Stomach (tissue), 19 donors: ENCODE results near the gene ANXA8. TPM values are rescaled to one million over a fixed set of nuclear protein-coding genes. Genes with fewer than 3 reads are reported as not detected.
"Not testable (repeated sequence)": the region's sequence is repeated elsewhere in the genome, so short reads cannot be mapped to it uniquely, and the experiment has no call there.

ENCODE experiments used
- DNase-seq, 2 donors: peaks; one replicate each; pipeline versions ENCODE4 v3.0.0 to v3.0.0-alpha.2; 2013 to 2019
- H3K27ac ChIP-seq, 5 donors: fragments of 200-600 bp in 4 of 5; sonication (generic) in 4 of 5; one replicate each; pipeline ENCODE4 v1.5.1; 2013 to 2019; ENCODE audit warnings: mild to moderate bottlenecking in 1 of 5, moderate library complexity in 1 of 5
- H3K27me3 ChIP-seq, 3 donors: fragments of 200-600 bp; sonication (generic); one replicate each; pipeline ENCODE4 v1.5.1; 2017 to 2019; ENCODE audit warnings: mixed run types in 1 of 3
- H3K36me3 ChIP-seq, 4 donors: fragments of 200-600 bp; sonication (generic); 1 replicate in 3 of 4; 2 replicates in 1 of 4; pipeline ENCODE4 v1.5.1; 2016 to 2019
- H3K4me1 ChIP-seq, 4 donors: fragments of 200-600 bp; sonication (generic); one replicate each; pipeline ENCODE4 v1.5.1; 2016 to 2019
- H3K4me3 ChIP-seq, 4 donors: fragments of 200-600 bp; sonication (generic) in 3 of 4; one replicate each; pipeline ENCODE4 v1.5.1; 2016 to 2019; ENCODE audit warnings: mild to moderate bottlenecking in 1 of 4
- H3K9me3 ChIP-seq, 4 donors: fragments of 200-600 bp; sonication (generic); one replicate each; pipeline ENCODE4 v1.5.1; 2016 to 2019
- WGBS, 5 donors: extraction: QIAGEN DNeasy Blood & Tissue Kit in 3 of 5; methylation state at CpG; one replicate each; pipeline versions ENCODE4 v1.1.5 to v1.1.7; 2013 to 2018; 5-methylcytosine and 5-hydroxymethylcytosine counted together
- intact Hi-C: fragments of 100-400 bp; cut with DNase I; formaldehyde crosslinking; loops from one replicate; pipeline ENCODE4 v1.15.1; 2023; ENCODE audit warnings: low total_unique reads
- long read RNA-seq, 10 donors: transcript quantifications; one replicate each; lab custom pipeline, GENCODE V29; 2026
- polyA plus RNA-seq, 3 donors: library from polyadenylated mRNA; stranded (reverse); fragments of 200-250 nt; gene quantifications; one replicate each; pipeline ENCODE4 v1.2.3, GENCODE V29; 2013
- total RNA-seq, 5 donors: library from RNA; depleted of rRNA; stranded (reverse); fragments of >200 nt; gene quantifications; one replicate each; pipeline versions ENCODE4 v1.1.0 to v1.2.3, GENCODE V29; 2014 to 2016
- donor health status: healthy with polysubstance abuse.
- donor health status: Bipolar disorder and iron deficiency.
- donor health status: healthy.

The ANXA8 gene, protein sequence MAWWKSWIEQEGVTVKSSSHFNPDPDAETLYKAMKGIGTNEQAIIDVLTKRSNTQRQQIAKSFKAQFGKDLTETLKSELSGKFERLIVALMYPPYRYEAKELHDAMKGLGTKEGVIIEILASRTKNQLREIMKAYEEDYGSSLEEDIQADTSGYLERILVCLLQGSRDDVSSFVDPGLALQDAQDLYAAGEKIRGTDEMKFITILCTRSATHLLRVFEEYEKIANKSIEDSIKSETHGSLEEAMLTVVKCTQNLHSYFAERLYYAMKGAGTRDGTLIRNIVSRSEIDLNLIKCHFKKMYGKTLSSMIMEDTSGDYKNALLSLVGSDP
- total RNA-seq, result 1 to 10 TPM in 1 of 5 donors, not detected in 4; 4.8 TPM
- polyA plus RNA-seq, result 10 to 100 TPM in 1 of 3 donors, under 1 TPM in 2; 0.37 to 77.4 (median 0.61) TPM
- long read RNA-seq, donor 1, result 0 reads
- long read RNA-seq, donor 2, partial matches to known transcripts, result 0 of 1 reads
- long read RNA-seq, donor 2, other reads (novel, unspliced or antisense), result 0 of 1 reads
- long read RNA-seq, donor 3, result 0 reads
- long read RNA-seq, donor 4, result 0 reads
- long read RNA-seq, donor 5, result 0 reads
- long read RNA-seq, donor 6, partial matches to known transcripts, result 0 of 1 reads
- long read RNA-seq, donor 6, other reads (novel, unspliced or antisense), result 0 of 1 reads
- long read RNA-seq, donor 7, result 0 reads
- long read RNA-seq, donor 8, result 0 reads
- long read RNA-seq, donor 9, result 0 reads
- long read RNA-seq, donor 10, result 0 reads

DNA sequence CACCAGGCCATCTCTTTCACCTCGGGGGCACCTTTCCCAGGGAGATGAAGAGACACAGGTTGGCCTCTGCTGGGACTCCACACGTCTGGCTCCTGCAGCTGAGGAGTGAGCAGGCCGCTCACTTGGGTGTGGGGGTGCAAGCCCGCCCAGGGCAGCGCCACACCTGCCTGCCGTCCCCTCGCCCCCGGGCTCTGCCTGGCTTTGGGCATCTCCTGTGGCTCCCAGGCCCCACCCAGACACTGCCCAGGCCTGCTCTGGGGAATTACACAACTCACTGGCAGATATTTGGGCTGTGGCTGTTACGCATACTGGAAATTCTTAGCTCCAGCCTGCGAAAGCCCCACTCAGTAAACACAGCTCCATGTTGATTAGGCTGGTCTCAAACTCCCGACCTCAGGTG, at the start of gene ANXA8:
TSS of gene ANXA8 (minus strand) at position 193 of the 400 bp plus-strand sequence. CDS start at position 11, 182 bp downstream.
- intact Hi-C loops, DNase-seq: not testable (repeated sequence)
- 88 to 100% (median 89%) methylated on average over 2 to 8 of the region's 11 CpGs for WGBS, 5 donors

DNA sequence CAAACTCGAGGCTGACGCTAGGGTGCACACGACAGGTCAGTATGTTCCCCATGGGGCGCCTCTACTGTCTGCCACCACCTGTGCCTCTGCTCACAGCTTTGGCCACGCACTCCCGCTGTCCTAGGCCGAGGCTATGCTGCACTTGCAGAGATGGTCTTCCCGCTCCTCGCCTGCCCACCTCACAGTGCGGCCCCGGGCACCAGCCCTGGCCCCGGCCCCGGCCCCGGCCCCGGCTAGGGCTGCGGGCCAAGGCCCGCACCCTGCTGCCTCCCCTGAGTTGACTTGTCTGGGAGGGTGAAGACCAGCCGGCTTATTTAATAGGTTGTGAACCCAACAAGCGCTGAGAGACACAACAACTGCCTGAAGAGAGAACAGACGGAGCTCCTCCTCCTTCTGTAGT, 39.6 kb upstream of the ANXA8 start, which contains the start of gene AGAP9:
TSS of gene AGAP9 (minus strand) at position 164 of the 400 bp plus-strand sequence. CDS start at position 52, 112 bp downstream.
- DNase-seq, intact Hi-C loops: not testable (repeated sequence)
- no CpG with 5 or more reads among the region's 20 CpGs for WGBS, 5 donors

More for the DNA sequence above, at the start of gene ANXA8:
- not testable (repeated sequence) for H3K9me3 ChIP-seq, H3K27me3 ChIP-seq, H3K36me3 ChIP-seq, H3K4me1 ChIP-seq, H3K27ac ChIP-seq, H3K4me3 ChIP-seq

DNA sequence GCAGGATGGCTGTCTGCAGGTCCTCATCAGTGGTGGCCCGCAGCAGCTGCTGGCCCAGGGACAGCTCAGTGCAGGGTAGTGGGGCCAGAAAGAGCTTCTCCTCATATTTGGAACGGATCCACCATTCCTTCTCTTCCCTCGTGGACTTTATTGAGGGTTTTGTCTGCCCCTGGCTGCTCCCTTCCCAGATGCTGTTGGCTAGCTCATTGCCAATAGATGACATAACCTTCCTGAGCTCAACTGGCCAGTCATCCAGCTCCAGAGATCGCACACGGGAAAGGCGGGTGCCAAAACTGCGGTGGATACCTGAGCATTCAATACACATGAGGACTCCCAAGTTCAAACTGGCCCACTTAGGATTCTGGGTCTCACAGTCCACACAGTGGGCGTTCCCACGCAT, 18.4 kb upstream of the ANXA8 start:
- 60 to 97% (median 88%) methylated on average over 4 to 9 of the region's 9 CpGs for WGBS, 5 donors
- intact Hi-C loops, H3K4me1 ChIP-seq, H3K27ac ChIP-seq, H3K9me3 ChIP-seq, H3K27me3 ChIP-seq, H3K4me3 ChIP-seq: not testable (repeated sequence)
- peaks cover 0 to 11% (median 5%) of the 10 kb centered on the region in 4 donors for H3K36me3 ChIP-seq
- peak in 1 of 2 donors; percentile 0 for DNase-seq

More for the DNA sequence above, 39.6 kb upstream of the ANXA8 start, which contains the start of gene AGAP9:
- H3K27ac ChIP-seq, H3K4me3 ChIP-seq, H3K4me1 ChIP-seq, H3K9me3 ChIP-seq, H3K36me3 ChIP-seq, H3K27me3 ChIP-seq: not testable (repeated sequence)

DNA sequence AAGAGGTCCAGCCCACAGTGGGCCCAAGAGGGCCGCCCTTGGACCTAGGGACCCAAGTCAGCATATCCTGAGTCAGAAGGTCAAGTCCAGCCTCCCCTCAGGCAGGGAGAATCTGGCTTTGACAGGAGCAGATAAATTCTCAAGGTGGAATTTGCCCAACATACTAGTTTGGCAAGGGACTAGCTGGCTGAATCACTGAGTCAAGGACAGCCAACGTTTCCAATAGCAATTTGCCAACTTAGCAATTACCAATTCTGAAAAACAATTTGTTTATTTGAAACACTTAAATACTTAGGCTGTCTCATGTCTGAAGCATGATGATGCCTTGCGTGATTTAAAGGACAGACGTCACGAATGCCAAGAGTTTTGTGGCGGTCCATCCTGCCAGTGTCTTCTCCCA, 10.3 kb upstream of the ANXA8 start:
- H3K27ac ChIP-seq, H3K4me1 ChIP-seq, H3K27me3 ChIP-seq, H3K9me3 ChIP-seq, H3K4me3 ChIP-seq, intact Hi-C loops, H3K36me3 ChIP-seq, DNase-seq: not testable (repeated sequence)
- 0 to 43% methylated on average over 1 of the region's 6 CpGs; no CpG with 5 or more reads in 3 of the 5 donors for WGBS, 5 donors

DNA sequence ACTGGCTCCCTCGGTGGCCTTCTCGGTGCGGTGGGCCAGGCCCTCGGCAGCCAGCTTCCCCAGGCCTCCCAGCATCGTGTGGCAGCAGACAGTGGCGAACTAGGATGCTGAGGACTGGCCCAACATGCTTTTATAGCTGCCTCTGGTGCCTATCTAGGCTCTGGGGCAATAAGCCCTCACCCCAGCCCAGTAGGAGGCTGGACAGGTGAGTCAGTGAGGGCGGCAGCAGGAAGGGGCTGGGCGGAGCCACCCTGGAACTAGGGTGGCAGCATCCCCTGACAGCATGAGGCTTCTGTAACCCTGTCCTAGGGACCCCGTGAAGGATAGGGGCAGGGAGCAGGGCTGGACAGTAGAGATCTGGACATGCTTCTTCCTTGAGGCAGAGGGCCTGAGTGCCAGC, 7.7 kb upstream of the ANXA8 start, which contains the start of gene FAM25G:
TSS of gene FAM25G (minus strand) at position 101 of the 400 bp plus-strand sequence. CDS start at position 75, 26 bp downstream.
- H3K27ac ChIP-seq, H3K4me1 ChIP-seq, intact Hi-C loops, H3K36me3 ChIP-seq, H3K9me3 ChIP-seq, DNase-seq, H3K27me3 ChIP-seq, H3K4me3 ChIP-seq: not testable (repeated sequence)
- 81 to 84% methylated on average over 5 to 7 of the region's 9 CpGs; no CpG with 5 or more reads in 3 of the 5 donors for WGBS, 5 donors

DNA sequence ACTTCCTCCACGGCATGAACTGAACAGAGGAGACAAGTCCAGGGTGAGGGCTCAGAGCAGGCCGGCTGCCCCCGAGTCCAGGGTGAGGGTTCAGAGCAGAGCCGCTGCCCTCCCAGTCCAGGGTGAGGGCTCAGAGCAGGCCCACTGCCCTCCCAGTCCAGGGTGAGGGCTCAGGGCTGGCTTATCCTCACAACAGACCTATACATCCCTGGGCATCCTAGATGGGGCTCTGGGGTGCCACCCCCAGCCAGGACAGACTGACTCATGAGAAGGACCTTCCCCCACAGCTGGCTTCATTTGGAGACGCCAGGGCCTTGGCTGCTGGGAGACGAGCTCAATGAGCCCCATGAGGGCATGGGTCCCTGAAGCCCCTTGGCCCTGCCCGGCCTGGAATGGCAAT, 5.7 kb upstream of the ANXA8 start:
- H3K4me1 ChIP-seq, H3K36me3 ChIP-seq, H3K27ac ChIP-seq, H3K4me3 ChIP-seq, H3K9me3 ChIP-seq, DNase-seq, intact Hi-C loops, H3K27me3 ChIP-seq: not testable (repeated sequence)
- 74 to 100% (median 98%) methylated on average over 2 of the region's 7 CpGs; no CpG with 5 or more reads in 2 of the 5 donors for WGBS, 5 donors

DNA sequence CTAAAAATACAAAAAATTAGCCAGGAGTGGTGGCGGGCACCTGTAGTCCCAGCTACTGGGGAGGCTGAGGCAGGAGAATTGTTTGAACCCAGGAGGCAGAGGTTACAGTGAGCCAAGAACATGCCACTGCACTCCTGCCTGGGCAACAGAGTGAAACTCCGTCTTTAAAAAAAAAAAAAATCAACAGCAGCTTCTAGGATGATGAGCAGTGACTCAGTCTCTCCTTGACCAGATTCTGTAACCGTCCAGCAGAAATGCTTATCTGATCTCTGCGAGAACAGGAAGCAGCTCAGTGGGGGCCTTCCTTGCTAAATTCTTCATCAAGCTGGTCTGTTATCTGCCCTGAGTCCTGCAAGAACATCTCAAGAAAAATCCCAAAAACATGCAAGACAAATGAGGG, 2.0 kb upstream of the ANXA8 start:
- H3K27ac ChIP-seq, result not testable (repeated sequence)

DNA sequence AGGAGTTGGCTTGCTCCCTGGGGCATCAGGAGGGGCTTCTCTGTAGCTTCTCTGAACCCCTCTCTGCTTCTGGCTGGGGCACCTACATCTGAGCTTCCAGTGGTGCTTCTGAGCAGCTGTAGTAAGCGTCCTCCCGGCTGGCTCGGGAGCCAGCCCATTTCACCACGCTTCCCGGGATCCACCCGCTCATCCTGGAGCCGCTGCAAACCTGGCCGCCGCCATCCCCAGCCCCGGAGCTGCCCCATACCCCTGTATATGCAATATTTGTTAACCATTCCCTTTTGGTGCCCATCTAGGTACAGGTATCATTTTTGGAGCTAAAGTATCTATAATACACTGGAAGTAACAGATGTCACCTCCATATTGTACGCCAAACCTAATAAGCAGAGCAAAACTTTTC, 871 bp upstream of the ANXA8 start:
- 90 to 100% (median 92%) methylated on average over 1 to 11 of the region's 11 CpGs for WGBS, 5 donors
- H3K4me3 ChIP-seq, H3K27ac ChIP-seq, H3K36me3 ChIP-seq, intact Hi-C loops, DNase-seq, H3K4me1 ChIP-seq, H3K9me3 ChIP-seq, H3K27me3 ChIP-seq: not testable (repeated sequence)

More for the DNA sequence above, 2.0 kb upstream of the ANXA8 start:
- H3K27me3 ChIP-seq, H3K36me3 ChIP-seq, DNase-seq, H3K9me3 ChIP-seq, intact Hi-C loops, H3K4me3 ChIP-seq, H3K4me1 ChIP-seq: not testable (repeated sequence)
- 62 to 90% (median 76%) methylated on average over 1 to 3 of the region's 4 CpGs; no CpG with 5 or more reads in 1 of the 5 donors for WGBS, 5 donors

DNA sequence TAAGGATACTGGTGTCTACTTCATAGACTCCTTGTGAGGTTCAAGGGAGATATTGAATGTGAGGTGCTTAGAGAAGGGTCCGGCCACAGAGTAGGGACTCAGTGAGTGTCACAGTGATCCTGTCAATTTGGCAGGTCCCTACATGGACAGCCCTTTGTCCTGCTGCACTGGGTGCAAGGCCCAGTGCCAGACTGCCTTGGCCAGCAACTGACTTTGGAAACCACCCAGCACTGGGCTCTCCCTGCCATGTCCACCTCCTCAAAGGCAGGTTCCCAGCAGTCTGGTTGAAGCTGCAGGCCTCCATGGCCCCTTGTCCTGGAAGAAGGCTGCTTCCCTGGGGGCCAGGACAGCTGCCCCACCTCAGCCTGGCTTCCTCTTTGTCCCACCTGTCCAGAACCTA, 1.5 kb downstream of the ANXA8 start:
- H3K27ac ChIP-seq, H3K36me3 ChIP-seq, H3K4me3 ChIP-seq, H3K27me3 ChIP-seq, H3K4me1 ChIP-seq, H3K9me3 ChIP-seq, intact Hi-C loops, DNase-seq: not testable (repeated sequence)
- WGBS, 5 donors, result no CpG with 5 or more reads among the region's 1 CpG

DNA sequence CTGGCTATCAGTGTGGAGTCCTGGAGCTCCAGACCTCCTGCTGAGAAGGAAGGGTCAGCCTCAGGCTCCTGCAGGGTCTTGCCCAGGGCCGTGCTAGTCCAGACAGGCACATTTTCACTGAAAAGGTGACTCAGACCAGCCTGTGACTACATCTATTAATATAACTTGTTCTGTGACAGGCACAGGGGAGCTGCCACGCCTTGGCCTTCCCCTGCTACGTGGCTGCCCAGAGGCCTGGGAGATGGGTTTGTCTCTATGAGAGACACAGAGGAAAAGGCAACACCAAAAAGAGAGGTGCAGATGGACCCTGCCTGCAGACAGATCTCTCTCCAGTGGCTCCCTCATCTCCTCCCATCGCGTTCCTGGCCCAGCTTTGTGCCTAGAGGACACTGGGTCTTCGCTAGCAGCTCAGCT, 2.1 kb downstream of the ANXA8 start:
- WGBS, 5 donors, result 70 to 79% (median 73%) methylated on average over 5 of the region's 6 CpGs; no CpG with 5 or more reads in 2 of the 5 donors
- H3K27ac ChIP-seq, intact Hi-C loops, H3K27me3 ChIP-seq, H3K36me3 ChIP-seq, H3K4me1 ChIP-seq, DNase-seq, H3K4me3 ChIP-seq, H3K9me3 ChIP-seq: not testable (repeated sequence)

DNA sequence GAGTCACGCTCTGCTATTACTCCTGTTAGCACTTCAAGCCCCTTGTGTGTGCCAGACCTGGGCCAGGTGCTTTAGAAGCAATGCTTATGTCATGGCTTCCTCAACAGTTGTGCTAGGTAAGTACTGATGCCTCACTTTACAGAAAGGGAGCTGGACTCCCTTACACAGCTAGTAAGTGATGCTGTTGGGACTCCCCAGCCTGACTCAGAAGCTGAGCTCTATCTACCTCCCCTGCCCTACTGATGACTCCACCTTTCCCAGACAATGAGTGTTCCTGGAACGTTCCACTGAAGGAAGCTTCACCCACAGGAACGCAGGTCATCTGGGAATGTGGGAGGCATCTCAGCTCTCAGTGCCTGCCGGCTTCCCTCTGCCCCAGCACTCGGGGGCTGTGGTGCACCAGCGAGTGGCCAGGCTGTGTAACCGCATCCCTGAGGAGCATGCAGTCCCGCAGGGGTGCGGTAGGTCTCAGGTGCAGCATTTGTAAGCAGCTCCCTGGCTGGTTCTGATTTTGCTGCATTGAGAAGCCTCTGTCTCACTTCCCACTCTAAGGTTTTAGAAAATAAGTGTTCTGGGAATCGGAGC, 2.6 kb downstream of the ANXA8 start:
- intact Hi-C loops, H3K36me3 ChIP-seq, H3K27me3 ChIP-seq, H3K4me3 ChIP-seq, H3K4me1 ChIP-seq, H3K27ac ChIP-seq, DNase-seq, H3K9me3 ChIP-seq: not testable (repeated sequence)
- WGBS, 5 donors, result 49 to 59% (median 56%) methylated on average over 7 to 8 of the region's 10 CpGs; no CpG with 5 or more reads in 2 of the 5 donors
